Fibroblast of skin of left biceps (primary cell): Measurements from ENCODE around the gene EPHA7.

ENCODE experiments used
- DNase-seq, 2 experiments: peaks; one replicate each; pipeline ENCODE4 v3.0.0-alpha.2; 2013; ENCODE audit warnings: low read depth in 2 of 2

Gene EPHA7

DNA sequence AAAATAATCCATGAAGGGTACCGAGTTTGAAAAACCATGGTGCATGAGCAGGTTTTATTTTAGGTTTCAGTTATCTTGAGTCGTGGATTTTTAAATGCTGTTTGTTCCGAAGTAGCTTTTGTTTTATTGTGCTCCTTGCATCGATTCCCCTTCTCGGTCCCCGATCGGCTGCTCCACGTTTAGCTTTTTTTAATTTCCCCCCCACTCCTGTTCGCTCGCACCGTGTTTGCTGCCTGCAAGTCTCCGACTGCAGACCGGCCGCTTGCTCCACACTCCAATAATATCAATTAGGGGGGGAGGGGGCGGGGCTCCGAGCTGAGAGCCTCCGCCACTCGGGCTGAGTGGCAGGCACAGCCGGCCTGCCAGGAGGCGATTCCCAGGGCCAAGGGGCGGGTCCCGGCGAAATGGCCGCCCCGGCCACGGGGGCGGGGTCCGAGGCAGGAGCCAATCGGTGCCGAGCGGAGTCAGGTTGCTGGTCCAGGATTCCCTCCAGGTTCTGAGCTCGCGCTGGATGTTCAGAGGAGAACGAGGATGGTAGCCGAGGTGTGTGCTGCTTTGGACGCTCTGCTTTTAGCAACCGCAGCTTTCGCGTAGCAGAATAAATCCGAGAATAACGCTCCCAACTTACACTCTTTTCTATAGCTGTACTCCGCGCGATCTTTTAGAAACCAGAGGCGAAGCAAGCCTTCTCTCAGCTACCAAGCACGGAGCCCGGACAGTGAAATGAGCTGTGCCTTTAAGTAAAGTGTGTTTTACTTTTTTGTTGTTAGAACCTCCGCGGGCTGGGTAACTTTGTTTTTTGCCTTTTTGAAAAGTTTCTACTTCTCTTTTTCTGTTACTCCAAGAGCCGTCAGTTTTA, at the start of gene EPHA7:
Gene EPHA7, minus strand, starts transcription at position 256 of the 859 bp plus-strand sequence. Its CDS starts 218 bp downstream, at position 38.
- DNase-seq: peak; percentile 72 to 73

DNA sequence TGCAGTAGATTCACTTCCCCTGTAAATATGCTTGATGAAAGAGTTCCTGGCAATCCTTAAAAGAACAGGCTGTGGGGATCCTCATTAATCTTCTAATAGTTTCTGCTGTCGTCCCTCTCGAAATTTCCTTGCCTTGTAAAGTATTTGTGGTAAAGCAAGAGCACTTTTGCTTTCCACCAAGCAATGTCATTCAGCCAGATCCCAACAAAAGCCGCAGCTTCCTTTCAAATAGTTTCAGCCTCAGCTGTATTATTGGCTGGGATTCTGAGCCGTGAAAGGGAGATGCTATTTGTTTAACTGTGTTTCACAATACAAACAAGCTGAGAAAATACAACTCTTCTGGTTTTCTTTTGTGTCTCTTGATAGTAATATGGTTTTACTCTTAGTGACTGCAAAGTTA, 48.9 kb upstream of the EPHA7 start:
- peak; percentile 3 to 7 for DNase-seq

GRCh38 chr6:93454533-93454932, 35.2 kb upstream of the EPHA7 start:
- no peak for DNase-seq

GRCh38 chr6:93453956-93454355, 34.6 kb upstream of the EPHA7 start:
- no peak for DNase-seq

DNA sequence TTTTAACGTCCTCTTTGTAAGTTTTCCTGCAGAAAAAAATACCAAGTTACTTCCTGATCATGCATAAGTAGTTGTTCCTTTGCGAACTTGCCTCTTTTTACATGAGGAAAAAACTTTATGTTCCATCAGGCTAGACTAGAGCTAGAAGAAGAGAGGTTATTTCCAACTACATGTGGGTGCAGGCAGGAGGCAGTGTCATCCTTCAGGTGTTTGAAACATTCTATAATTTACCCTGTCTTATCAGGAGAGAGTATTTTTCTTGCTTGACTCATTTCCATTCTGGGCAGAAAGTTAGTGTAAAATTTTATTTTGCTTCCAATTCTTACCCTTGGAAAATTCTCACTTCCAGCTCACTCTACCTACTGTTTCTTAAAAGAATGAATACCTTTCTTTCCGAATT, 28.5 kb upstream of the EPHA7 start:
- DNase-seq: no peak

GRCh38 chr6:93437491-93437890, 18.1 kb upstream of the EPHA7 start:
- DNase-seq: no peak

DNA sequence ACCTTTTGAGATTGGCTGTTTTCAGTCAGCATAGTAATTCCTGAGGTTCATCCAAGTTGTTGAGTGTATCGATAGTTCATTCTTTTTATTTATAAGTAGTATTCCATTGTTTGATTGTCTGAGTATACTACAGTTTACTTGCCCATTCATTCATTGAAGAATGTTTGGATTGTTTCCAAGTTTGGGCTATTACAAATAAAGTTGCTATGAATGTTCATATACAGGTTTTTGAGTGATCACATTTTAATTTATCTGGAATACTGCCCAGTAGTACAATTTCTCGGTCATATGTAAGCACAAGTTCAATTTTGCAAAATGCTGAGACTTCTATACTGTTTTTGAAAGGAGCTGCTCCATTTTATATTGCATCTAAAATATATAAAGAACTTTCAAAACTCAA, 14.2 kb upstream of the EPHA7 start:
- no peak for DNase-seq

GRCh38 chr6:93424303-93425064, 5.1 kb upstream of the EPHA7 start:
- DNase-seq: no peak

GRCh38 chr6:93423542-93423941, 4.2 kb upstream of the EPHA7 start:
- DNase-seq: no peak

DNA sequence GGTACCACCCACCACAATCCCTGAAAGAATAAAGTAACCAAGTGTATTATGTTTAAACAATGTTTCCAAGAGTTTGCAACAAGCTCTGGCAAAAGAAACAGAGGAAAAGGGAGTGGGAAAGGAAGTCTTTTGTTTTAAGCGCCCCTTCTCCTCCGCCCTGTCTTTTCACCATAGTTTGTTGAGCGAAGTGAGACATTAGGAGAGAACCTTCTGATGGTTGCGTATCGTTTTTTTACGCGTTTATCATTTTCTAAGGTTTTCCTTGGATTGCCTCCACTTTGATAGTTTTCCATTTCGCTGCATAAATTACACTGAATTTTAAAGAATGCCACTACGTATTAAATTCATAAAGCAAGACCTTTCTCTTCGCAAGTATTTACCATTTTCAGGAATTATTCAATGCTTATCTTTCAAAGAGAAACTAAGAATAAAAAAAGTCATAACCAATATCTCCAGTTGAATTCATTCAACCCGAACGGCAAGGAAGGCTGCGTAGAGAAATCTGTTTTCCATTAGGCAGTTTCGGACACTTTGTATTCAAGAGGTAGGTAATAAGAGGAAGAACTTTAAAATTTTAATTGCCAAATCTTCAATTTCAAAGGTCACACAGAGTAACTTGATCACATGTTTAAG, 920 bp upstream of the EPHA7 start:
- DNase-seq: no peak

- no peak for DNase-seq
These were observed 703 bp downstream of the EPHA7 start for GRCh38 chr6:93418408-93419303.

DNA sequence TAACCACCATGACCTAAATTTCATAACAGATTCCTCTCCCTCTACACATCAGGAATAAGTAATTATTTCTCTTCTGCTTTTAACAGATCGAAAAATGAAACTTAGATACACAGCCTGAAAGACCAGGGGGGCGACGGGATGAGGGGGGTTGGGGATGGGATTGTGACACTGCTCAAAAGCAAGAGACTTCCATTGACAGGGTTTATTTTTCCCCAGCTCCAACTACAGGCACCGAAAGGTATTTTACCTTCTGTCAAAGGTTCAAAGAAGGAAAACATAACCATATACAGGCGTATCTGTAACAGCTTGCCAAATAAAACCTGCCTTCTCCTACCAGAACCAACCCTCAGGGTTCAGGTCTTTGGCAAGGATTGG, 1.3 kb downstream of the EPHA7 start:
- DNase-seq: no peak

DNA sequence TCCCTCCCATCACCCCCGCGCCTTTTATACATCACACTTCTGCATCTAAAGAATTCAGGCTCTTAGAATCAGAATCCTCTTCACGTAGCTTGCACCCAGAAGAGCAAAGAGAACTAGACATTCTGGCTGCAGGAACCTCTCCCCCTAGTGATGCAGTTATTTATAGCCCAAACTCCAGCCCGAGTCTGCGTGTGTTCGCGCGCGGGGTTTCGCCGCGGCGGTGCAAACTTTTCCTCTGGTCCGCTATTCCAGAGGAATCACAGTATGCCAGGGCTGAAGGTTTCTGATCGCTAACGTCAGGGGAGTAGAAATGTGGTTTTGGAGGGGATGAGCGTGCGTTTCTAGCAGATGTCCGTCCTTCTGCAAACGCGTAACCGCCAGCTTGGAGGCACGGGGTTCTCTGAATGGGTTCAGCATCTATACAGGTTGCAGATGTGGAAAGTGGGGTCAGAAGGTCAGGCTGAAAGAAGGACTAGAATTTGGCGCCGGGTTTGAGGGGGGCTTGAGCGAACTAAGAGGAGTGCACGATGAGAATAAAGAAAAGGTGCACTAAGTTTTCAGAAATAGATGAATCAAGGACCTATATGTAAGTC, 1.8 kb downstream of the EPHA7 start:
- DNase-seq: no peak

- no peak for DNase-seq
These were observed 2.6 kb downstream of the EPHA7 start for GRCh38 chr6:93416571-93417420.

DNA sequence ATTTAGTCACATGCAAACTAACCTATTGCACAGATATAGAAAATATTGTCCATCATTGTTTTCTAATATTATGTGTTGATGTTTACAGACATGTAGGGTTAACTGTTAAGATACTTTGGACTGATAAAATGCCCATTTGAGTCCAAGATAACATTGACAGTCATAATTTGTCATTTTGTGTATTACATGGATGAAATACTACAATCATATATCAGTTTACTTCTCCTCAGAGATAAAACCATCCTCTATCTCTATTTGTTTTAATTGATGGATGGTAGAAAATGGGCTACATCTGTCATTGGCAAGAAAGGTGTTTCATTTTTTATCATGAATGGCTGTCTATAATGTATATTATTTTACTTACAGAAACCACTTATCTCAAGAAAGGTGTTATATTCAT, 6.2 kb downstream of the EPHA7 start:
- no peak for DNase-seq

- DNase-seq: no peak
These were observed 6.9 kb downstream of the EPHA7 start for GRCh38 chr6:93412452-93412851.

DNA sequence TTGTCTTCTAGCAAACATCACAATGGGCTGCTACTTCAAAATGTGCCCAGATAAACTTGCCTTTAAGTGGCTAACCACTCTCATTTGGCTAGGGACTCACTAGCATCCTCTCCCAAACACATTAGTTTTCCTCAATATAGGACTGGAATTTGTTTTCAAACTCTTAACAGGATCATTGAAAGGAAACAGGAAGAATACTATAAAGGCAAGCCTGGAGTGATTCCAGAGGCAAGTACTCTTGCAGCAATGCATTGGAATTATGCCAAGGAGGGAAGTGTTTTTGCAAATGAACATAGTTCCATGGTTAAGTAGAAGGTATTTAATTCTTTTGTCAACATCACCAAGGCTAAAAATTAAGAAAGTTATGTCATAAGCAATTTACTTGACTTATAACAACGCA, 12.2 kb downstream of the EPHA7 start:
- no peak for DNase-seq

DNA sequence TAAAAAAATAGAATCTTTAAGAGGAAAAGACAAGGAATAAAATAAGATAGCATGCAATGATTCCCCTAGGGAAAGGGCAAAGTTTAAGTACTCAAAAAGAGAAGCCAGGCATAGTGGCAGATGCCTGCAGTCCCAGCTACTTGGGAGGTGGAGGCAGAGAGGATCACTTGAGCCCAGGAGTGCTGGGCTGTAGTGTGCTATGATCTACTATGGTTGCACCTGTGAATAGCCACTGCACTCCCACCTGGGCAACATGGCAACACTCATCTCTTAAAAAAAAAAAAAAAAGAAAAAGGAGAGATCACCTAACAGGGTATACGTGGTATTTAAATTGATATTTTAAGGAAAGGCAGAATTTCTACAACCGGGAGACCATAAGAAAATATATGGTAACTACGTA, 16.0 kb downstream of the EPHA7 start:
- DNase-seq: no peak

- no peak for DNase-seq
These were observed 20.6 kb downstream of the EPHA7 start for GRCh38 chr6:93398723-93399122.

DNA sequence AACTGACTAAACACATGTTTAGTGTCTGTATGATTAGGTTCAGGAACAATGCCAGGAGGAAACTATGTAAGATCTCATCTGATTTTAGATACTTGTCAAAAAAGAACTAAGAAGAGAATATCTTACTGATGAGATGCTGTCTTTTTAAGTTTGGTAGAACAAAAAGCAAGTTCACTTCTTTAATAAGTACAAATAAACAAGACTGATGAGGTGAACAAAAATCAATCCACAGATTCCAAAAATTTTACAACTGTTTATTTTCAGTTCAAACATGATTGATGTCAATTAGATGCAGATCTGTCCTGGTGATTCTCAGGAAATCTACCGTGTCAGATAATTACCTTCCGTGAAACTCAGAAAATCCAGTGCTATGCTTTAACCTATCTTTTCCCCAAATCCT, 24.9 kb downstream of the EPHA7 start:
- DNase-seq: no peak
